GOT3 (cell line): ENCODE measurements around the gene CD248.
A peak's percentile ranks its signal among the peaks of the same experiment; 100 is the strongest.

Experiments
- DNase-seq: peaks from one replicate; lab custom pipeline; 2025; ENCODE audit warnings: mixed read lengths; lab: John Stamatoyannopoulos, UW

The CD248 gene

DNA sequence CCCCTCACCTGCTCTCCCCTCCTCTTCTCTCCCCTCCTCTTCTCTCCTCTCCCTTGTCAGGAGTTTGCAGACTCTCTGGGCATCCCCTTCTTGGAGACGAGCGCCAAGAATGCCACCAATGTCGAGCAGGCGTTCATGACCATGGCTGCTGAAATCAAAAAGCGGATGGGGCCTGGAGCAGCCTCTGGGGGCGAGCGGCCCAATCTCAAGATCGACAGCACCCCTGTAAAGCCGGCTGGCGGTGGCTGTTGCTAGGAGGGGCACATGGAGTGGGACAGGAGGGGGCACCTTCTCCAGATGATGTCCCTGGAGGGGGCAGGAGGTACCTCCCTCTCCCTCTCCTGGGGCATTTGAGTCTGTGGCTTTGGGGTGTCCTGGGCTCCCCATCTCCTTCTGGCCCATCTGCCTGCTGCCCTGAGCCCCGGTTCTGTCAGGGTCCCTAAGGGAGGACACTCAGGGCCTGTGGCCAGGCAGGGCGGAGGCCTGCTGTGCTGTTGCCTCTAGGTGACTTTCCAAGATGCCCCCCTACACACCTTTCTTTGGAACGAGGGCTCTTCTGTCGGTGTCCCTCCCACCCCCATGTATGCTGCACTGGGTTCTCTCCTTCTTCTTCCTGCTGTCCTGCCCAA lies 40.7 kb downstream of the CD248 start:
- DNase-seq = no peak

DNA sequence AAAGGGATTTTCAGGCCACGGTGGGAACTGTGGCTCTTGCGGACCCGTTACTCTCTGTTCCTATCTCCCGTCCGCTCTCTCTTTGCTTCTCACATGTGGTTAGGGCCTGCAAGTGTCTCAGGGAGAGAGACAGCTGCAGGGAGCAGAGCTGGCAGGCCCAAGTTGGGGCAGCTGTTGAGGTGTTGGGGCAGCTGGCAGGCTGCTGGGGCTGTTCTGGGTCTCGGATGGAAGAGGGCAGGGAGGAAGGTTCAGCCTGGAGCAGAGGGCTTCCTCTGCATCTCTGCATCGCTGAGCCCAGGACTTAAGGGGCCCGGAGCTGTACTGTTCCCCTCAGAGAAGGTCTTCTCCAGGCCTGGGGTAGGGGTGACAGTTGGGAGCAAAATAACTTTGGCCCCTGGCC lies 41.4 kb downstream of the CD248 start:
- DNase-seq = no peak

DNA sequence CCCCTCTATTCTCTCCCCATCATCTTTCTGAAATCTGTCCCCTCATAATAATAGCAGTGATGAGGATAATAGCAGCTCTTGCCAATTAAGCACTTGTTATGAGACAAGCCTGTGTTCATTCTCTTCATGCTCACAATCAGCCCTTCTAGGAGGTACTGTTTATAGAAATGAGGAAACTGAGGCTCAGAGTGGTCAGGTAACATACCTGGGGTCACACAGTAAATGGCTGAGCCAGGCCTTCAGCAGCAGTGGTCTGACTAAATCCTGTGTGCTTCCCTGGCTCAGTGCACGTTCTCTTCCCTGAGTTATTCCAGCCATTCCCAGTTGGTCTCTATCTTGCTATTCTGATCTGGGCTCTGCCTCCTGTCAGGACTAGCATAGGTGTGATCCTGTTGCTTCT lies 42.6 kb downstream of the CD248 start:
- DNase-seq = no peak

DNA sequence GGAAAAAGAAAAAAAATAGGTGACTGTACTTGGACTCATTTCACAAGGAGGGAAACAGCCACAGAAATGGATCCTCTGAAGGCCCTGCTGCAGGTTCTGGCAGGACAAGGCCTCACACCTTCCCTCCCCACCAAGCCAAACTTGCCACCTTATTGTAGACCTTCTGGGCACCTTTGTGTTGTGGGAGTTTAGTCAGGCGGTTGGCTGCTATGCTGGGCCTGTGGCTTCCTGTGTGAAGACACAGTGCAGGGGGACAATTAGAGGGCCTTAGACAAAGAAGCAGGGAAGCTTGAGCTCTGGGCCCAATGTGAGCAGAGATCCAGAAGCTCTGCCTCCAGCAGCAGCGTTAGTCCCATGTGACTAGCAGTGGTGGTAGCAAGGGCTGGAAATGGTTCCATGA lies 44.2 kb downstream of the CD248 start:
- DNase-seq = no peak

DNA sequence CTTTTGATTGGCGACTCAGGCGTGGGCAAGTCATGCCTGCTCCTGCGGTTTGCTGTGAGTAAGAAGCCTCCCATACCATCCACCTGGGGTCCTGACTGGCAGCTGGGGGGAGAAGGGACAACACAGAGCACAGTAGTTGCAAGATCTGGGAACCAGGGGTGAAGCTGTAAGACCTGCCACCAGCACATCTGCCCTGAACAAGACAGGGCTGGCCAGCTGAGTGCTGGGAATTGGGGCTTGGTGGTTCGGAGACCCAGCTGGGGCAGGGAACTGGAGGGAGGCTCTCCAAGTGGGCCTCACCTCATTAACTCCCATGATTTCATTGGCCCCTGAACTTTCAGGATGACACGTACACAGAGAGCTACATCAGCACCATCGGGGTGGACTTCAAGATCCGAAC lies 45.0 kb downstream of the CD248 start:
- no peak for DNase-seq

DNA sequence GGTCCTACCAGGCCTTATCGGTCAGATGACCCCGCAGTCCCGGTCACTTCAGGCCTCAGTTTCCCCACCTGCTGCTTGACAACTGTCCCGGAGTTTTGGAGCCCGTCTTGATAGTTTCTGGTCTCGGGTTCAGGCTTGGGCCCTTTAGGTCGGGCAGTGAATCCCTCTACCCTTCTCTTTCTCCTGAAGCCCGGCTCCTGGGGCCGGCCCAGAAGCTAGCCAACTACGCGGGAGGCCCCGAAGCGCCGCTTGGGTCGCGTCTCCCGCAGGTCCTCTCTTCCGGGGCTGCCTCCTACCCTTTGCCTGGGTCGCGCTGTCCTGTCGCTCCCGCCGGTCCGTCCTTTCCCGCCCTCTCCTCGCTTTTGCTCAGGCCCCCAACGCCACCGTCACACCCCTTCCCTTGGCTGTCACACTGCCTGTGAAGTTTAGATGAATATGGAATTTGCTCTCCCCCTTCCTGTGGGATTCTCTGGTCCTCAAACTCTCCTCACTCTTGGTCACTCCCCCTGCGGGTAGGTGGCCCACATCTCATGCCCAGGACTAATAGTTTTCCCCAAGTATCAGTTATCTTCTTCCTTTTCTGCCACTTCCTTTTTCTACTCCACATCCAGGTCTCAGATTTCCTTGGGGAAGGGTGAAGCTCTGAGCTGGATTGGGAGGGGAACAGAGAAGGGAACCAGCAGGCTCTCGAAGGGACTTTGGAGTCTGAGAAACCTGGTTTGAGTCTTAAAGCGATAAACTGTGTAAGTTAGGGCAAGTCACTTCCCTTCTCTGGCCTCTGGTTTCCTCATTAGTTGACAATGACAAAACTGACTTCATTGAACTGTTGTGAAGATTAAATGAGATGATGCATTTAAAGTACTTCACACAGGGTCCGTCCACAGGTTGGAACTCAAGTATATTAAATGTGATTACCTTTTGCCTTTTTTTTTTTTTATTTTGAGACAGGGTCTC lies 47.6 kb downstream of the CD248 start:
- DNase-seq = no peak

DNA sequence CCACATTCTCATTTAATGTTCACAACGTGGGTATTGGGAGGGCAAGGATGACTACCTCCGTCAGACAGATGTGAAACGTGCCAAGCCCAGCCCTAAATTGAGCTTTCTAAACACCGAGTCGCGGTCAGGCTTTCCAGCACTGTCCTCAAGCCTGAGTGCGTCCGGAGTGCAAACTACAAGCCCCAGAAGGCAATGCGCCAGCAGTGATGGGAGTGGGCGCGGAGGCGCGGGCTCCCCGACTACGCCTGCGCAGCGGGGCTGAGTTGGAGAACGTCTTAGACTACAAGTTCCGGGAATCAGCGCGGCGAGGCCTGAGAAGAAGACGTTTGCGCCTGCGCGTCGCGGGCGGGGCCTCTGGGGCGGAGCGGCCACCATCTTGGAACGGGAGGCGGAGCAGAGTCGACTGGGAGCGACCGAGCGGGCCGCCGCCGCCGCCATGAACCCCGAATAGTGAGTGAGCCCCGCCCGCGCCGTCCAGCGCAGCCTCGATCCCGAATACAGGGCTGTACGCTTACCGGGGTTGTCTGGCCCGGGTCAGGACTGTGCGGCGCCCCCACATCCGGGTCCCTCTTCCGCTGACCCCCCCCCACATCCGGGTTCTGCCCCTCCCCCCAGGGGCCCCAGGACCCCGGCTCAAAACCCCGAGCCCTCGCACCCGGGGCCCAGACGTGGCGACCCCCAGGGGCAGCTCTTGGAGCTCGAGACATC lies 48.4 kb downstream of the CD248 start, which contains the start of gene RAB1B:
Gene RAB1B (plus strand): TSS at position 396 of the 708 bp plus-strand sequence. CDS start 41 bp downstream, at position 437.
- peak; percentile 99 for DNase-seq

DNA sequence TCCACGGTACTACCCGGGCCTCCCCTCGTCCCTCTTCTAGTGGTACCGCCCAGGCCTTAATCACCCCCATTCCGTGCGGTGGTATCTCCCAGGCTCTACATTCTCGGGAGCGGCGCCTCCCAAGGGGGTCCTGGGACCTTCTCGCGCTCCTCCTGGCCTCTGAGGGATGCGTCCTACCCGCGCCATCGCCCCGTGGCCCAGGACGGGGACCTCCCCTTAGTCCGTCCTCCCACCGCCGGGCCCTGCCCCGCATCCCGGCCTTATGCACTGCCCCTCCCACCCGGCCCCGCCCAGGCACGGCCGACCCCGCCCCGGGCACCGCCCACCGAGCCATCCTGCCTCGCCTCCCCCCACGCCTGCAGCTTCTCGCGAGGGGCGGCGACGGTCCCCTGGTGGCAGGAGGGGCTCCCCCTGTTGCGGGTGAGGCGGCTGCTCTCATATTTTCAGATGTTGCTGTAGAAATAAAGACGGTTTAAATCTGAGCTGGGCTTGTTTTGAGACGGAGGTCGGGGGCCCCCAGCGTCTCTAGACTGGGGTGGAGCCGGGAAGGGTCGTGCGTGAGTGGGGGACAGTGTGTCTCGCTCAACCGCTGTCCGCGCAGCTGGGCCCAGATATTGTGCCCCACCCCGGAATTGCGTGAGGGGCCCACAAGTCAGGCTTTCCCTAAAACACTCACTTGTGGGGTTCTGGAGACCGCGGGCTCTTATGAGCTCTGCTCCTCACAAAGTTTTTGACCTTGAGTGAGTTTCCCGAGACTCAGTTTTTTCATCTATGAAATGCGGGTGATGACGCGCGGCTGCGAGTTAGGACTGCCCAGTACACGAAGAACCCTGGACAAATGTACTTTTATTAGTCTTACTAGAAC lies 49.2 kb downstream of the CD248 start:
- DNase-seq = peak; percentile 63

DNA sequence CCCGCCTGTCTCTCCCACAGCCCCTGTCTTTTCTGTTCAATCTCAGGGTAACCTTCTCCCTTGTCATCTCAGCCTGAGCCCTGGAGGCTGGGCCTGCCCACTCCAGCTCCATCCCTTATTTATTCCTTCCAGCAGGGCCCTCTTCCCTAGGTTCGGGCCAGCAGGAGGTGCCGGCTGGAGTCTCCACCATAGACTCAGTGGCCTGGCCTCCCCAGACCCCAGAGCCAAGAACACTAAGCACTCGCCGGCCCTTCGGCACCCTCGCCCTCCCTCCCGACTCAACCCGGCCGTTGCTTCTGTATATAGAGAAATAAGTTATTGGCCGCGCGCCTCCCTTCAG lies 49.8 kb downstream of the CD248 start:
- DNase-seq = no peak

DNA sequence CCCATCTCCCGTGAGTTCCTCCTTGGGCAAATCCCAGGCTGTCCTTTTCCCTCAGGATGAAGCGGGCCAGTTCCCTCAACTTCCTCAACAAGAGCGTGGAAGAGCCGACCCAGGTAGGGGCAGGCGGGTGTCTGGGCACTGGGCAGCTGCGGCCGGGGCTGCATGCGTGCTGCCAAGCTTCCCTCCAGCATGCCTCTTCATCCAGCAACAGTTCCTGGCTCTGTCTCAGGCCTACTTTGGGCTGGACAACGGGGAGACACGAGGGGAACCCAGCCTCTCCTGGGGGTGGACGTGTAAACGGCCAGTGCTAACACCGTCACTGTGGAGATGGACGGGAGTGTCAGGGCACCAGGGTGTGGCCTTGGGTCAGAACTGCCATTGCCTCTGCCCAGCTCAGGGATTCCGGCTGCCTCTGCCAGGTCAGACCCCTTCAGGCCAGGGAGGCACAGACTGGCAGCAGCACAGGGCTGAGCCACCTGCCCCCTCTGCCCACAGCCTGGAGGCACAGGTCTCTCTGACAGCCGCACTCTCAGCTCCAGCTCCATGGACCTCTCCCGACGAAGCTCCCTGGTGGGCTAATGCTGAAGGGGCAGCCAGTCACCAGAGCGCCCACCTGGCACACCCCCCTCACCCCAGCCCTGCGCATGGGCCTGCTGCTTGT lies 50.3 kb downstream of the CD248 start:
- DNase-seq = no peak

DNA sequence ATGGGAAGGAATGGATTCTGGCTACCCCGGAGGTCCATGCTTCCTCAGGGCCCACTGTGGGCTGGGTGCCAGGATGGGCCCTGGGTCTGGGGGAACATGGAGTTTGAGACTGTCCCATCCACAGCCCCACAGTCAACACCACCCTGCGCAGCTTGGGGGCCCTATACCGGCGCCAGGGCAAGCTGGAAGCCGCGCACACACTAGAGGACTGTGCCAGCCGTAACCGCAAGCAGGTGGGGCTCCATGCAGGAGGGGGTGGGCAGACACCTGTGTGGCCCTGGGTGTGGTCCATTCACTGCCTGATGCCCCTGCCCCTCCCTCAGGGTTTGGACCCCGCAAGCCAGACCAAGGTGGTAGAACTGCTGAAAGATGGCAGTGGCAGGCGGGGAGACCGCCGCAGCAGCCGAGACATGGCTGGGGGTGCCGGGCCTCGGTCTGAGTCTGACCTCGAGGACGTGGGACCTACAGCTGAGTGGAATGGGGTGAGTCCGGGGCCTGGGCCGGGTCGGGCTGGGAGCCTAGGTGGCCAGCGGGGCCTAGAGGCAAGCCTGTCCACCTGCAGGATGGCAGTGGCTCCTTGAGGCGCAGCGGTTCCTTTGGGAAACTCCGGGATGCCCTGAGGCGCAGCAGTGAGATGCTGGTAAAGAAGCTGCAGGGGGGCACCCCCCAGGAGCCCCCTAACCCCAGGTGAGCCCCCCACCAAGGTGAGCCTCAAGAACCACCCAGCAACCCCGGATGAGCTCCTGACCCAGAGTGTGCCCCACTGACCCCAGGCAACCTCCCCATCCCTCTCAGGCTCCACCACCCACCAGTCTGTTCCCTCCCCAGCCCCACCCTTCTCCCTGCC lies 51.1 kb downstream of the CD248 start:
- no peak for DNase-seq

DNA sequence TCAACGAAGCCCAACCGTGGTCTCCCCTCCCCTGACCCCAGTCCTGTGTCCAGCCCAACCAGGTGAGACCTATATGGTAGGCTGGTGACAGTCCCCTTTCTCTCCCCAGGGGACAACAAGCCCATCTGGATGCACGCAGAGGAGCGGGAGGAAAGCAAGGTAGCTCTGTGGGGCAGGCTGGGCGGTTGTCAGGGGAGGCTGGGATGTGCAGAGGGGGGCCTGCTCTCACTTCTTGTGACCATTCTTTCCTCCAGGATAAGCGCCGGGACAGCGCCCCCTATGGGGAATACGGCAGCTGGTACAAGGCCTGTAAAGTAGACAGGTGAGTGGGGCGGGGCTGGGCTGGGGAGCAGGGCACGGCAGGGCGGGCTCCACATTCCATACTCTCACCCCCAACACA lies 51.9 kb downstream of the CD248 start:
- DNase-seq = no peak
